ENCODE results near the gene SPC25. TPM values are rescaled to one million over a fixed set of nuclear protein-coding genes. Genes with fewer than 3 reads are reported as not detected.

SPC25 gene
- total and polyA plus RNA-seq, 12 donors: 0.10 to 3.7 (median 0.44) TPM; not detected in 5

DNA sequence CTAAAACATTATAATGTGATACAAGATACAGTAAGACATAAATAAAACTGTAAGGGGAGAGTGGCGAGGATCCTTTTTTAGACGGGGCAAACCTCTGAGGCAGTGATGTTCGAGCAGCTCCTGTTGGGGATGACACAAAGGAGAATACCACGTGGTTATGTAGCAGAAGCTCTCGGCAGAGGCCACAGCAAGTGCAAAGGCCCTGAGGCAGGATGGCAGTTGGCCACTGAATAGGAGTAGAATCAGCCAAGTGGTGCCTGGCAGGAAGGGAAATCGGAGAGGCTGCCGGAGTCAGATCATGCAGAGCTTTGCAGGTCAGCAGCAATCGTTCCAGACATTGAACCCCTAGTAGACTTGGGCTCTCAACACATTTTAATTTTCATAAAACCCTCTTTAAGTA, 68.7 kb downstream of the SPC25 start:
- no peak overlapping the region for H3K27ac ChIP-seq
- H3K9me3 ChIP-seq: no peaks in the 10 kb centered on the region
- peaks cover 0 to 27% (median 12%) of the 10 kb centered on the region in 9 donors for H3K4me1 ChIP-seq
- intact Hi-C loops (cut with DNase I): no loop called here
- WGBS, 2 donors: 86 to 94% methylated on average over 8 of the region's 8 CpGs
- H3K36me3 ChIP-seq: peaks cover 0 to 30% (median 0%) of the 10 kb centered on the region in 9 donors
- peak in 1 of 8 donors; percentile 25 for ATAC-seq
- no peak overlapping the region for H3K4me3 ChIP-seq
- H3K27me3 ChIP-seq: no peaks in the 10 kb centered on the region
- no peak for TF ChIP-seq CTCF (IDR thresholded peaks at IDR 0.05)
- DNase-seq: no peak

Other genes with a start within 250 kb of the SPC25 start
- gene NOSTRIN, start 87.8 kb downstream of the SPC25 start, total RNA-seq: 10 to 100 TPM in 7 of 10 donors, 1 to 10 TPM in 3; 5.0 to 22.1 (median 12.2) TPM
- 10 to 100 TPM; 11.6 to 44.6 TPM for gene NOSTRIN, start 87.8 kb downstream of the SPC25 start, polyA plus RNA-seq
- gene G6PC2, start 10.9 kb upstream of the SPC25 start, total RNA-seq: under 1 TPM in 3 of 10 donors, not detected in 7; 0.07 to 0.15 (median 0.11) TPM
- gene G6PC2, start 10.9 kb upstream of the SPC25 start, polyA plus RNA-seq: not detected
- gene ABCB11, start 140.9 kb upstream of the SPC25 start, total RNA-seq: under 1 TPM in 3 of 10 donors, not detected in 7; 0.05 to 0.23 (median 0.06) TPM
- under 1 TPM; 0.01 to 0.07 TPM for gene ABCB11, start 140.9 kb upstream of the SPC25 start, polyA plus RNA-seq
- 10 to 100 TPM in 1 of 10 donors, 1 to 10 TPM in 5, under 1 TPM in 4; 0.17 to 10.4 (median 1.5) TPM for gene DHRS9, start 179.1 kb upstream of the SPC25 start, total RNA-seq
- gene DHRS9, start 179.1 kb upstream of the SPC25 start, polyA plus RNA-seq: 10 to 100 TPM in 1 of 2 donors, under 1 TPM in 1; 0.73 to 10.4 TPM